HCT116 (cell line): ENCODE measurements around the gene BET1L. TPM values are rescaled to one million over a fixed set of nuclear protein-coding genes. Genes with fewer than 3 reads are reported as not detected.

Experiments used
- ATAC-seq: fragments of 200-7000 bp; cut with Tn5 transposase; 2 replicates; pipeline ENCODE4 v1.9.1; 2020; ENCODE audit warnings: mild to moderate bottlenecking, moderate library complexity
- BruUV-seq: library from RNA; stranded (reverse); fragments of 400-500 nt; replicated peaks from 2 replicates; lab custom pipeline; 2021; lab: Mats Ljungman, UMichigan
- CTCF ChIA-PET: fragments of 300-600 bp; sonication (Branson Sonifier 250); formaldehyde crosslinking; loops from one replicate; lab custom pipeline; 2021; ENCODE audit warnings: antibody characterized with exemption; lab: Charles Lee
- POLR2A ChIA-PET: fragments of 300-600, 350-600 bp; sonication (Branson Sonifier 250); formaldehyde crosslinking; loops from one replicate; lab custom pipeline; 2021; ENCODE audit warnings: antibody characterized with exemption; lab: Charles Lee
- RAD21 ChIA-PET, 2 experiments: fragments of 300-600 bp; sonication (Branson Sonifier 250); formaldehyde crosslinking; loops; one replicate each; lab custom pipeline; 2023; ENCODE audit warnings: low total read pairs in 2 of 2; ENCODE audit not compliant: uncharacterized antibody in 2 of 2, unreplicated experiment in 2 of 2, low non-redundant PET in 1 of 2; lab: Charles Lee
- DNase-seq: peaks from one replicate; pipeline ENCODE4 v3.0.0-alpha.2; 2010; ENCODE audit warnings: low read depth, low spot score
- H2AFZ ChIP-seq: fragments of 200-600 bp; shearing (Covaris generic), sonication (generic); 2 replicates; pipeline ENCODE4 v1.6.1; 2017; ENCODE audit warnings: low read depth, mixed run types, mixed read lengths, antibody characterized with exemption, low read length; ENCODE audit not compliant: poor library complexity, severe bottlenecking
- H3K27ac ChIP-seq: 2 replicates; pipeline ENCODE4 v1.5.1; 2012; ENCODE audit warnings: low read depth, low read length
- H3K27me3 ChIP-seq: fragments of 200-600 bp; sonication (generic); 2 replicates; pipeline ENCODE4 v1.6.1; 2016; ENCODE audit warnings: mixed run types, low read length, mixed read lengths; ENCODE audit not compliant: insufficient read depth
- H3K36me3 ChIP-seq, 2 experiments: fragments of 200-500 bp in 1 of 2; fragments of 200-600 bp in 1 of 2; sonication (Bioruptor generic) in 1 of 2; sonication (generic) in 1 of 2; 2 replicates each; pipeline versions ENCODE4 v1.5.1 to v1.6.1; 2014 to 2016; ENCODE audit warnings: low read length in 2 of 2, inconsistent platforms in 1 of 2, mixed read lengths in 1 of 2, mixed run types in 1 of 2; ENCODE audit not compliant: insufficient read depth in 2 of 2, control insufficient read depth in 1 of 2
- H3K4me1 ChIP-seq, 2 experiments: fragments of 200-600 bp in 1 of 2; sonication (generic) in 1 of 2; 2 replicates each; pipeline versions ENCODE4 v1.5.1 to v1.6.1; 2012 to 2017; ENCODE audit warnings: low read length in 2 of 2, inconsistent platforms in 1 of 2, mild to moderate bottlenecking in 1 of 2, mixed read lengths in 1 of 2, mixed run types in 1 of 2, moderate library complexity in 1 of 2; ENCODE audit not compliant: insufficient read depth in 2 of 2, control insufficient read depth in 1 of 2
- H3K4me2 ChIP-seq: fragments of 200-600 bp; sonication (generic); 2 replicates; pipeline ENCODE4 v1.6.1; 2017; ENCODE audit warnings: mixed run types, low read length, mixed read lengths
- H3K4me3 ChIP-seq, 2 experiments: fragments of 200-600 bp in 1 of 2; sonication (generic) in 1 of 2; replicated peaks in 1 of 2; 2 replicates each; pipeline ENCODE4 v1.5.1; 2011 to 2016; ENCODE audit warnings: low read length in 2 of 2, control low read depth in 1 of 2, low read depth in 1 of 2, mild to moderate bottlenecking in 1 of 2, mixed read lengths in 1 of 2, mixed run types in 1 of 2
- H3K79me2 ChIP-seq: fragments of 200-600 bp; sonication (generic); 2 replicates; pipeline ENCODE4 v1.6.1; 2017; ENCODE audit warnings: mild to moderate bottlenecking, mixed run types, low read length, moderate library complexity, mixed read lengths; ENCODE audit not compliant: insufficient read depth
- H3K9ac ChIP-seq: fragments of 200-600 bp; sonication (generic); 2 replicates; pipeline ENCODE4 v1.6.1; 2016; ENCODE audit warnings: low read length, mixed read lengths
- H3K9me2 ChIP-seq: fragments of 200-600 bp; sonication (generic), shearing (Covaris generic); 2 replicates; pipeline ENCODE4 v1.6.1; 2017; ENCODE audit warnings: mixed run types, mild to moderate bottlenecking, moderate library complexity; ENCODE audit not compliant: insufficient read depth
- H3K9me3 ChIP-seq, 2 experiments: fragments of 200-500 bp in 1 of 2; fragments of 200-600 bp in 1 of 2; sonication (Bioruptor generic) in 1 of 2; sonication (generic) in 1 of 2; 2 replicates each; pipeline ENCODE4 v1.6.1; 2014 to 2017; ENCODE audit warnings: low read length in 2 of 2, mixed read lengths in 2 of 2, inconsistent platforms in 1 of 2, low read depth in 1 of 2, mild to moderate bottlenecking in 1 of 2, mixed run types in 1 of 2, moderate library complexity in 1 of 2; ENCODE audit not compliant: control insufficient read depth in 1 of 2, insufficient read depth in 1 of 2
- H4K20me1 ChIP-seq: fragments of 200-600 bp; sonication (generic), shearing (Covaris generic); 2 replicates; pipeline ENCODE4 v1.6.1; 2017; ENCODE audit warnings: mixed run types, mild to moderate bottlenecking, moderate library complexity; ENCODE audit not compliant: insufficient read depth
- ELF1 ChIP-seq: IDR thresholded peaks from 2 replicates; pipeline ENCODE4 v1.6.1; 2012; ENCODE audit warnings: low read depth, borderline replicate concordance
- FOSL1 ChIP-seq: IDR thresholded peaks from 2 replicates; pipeline ENCODE4 v1.6.1; 2012; ENCODE audit warnings: low read depth
- POLR2A ChIP-seq: IDR thresholded peaks from 2 replicates; pipeline ENCODE4 v1.7.0; 2011; ENCODE audit warnings: borderline replicate concordance; ENCODE audit not compliant: insufficient read depth, insufficient read length; ENCODE audit errors: extremely low read depth
- RAD21 ChIP-seq: IDR thresholded peaks from 2 replicates; pipeline ENCODE4 v1.6.1; 2012; ENCODE audit warnings: low read depth, mild to moderate bottlenecking
- TCF7L2 ChIP-seq: IDR thresholded peaks from 2 replicates; pipeline ENCODE4 v1.7.0; 2011; ENCODE audit warnings: borderline replicate concordance, inconsistent platforms; ENCODE audit not compliant: insufficient read depth, insufficient read length; ENCODE audit errors: extremely low read depth
- ZFX ChIP-seq: fragments of 450-650 bp; IDR thresholded peaks from 2 replicates; pipeline ENCODE4 v1.6.1; 2017
- intact Hi-C: fragments of 100-400 bp; cut with micrococcal nuclease; formaldehyde crosslinking; loops from 2 replicates; pipeline ENCODE4 v1.10.0; 2022
- total RNA-seq: library from RNA; stranded (reverse); gene quantifications from one replicate; pipeline ENCODE4 v1.2.1, GENCODE V29; 2021; ENCODE audit not compliant: unreplicated experiment
- TF ChIP-seq, protein P1 (sequence below), 3 experiments: fragments of 200-600 bp in 1 of 3; sonication (generic) in 1 of 3; IDR thresholded peaks in 2 of 3; conservative IDR thresholded peaks in 1 of 3; 2 replicates each; pipeline ENCODE4 v1.5.1; 2012 to 2017; ENCODE audit warnings: low read depth in 2 of 3, low read length in 2 of 3, antibody characterized with exemption in 1 of 3, borderline replicate concordance in 1 of 3, control low read depth in 1 of 3, mild to moderate bottlenecking in 1 of 3, mixed read lengths in 1 of 3, mixed run types in 1 of 3, moderate library complexity in 1 of 3; ENCODE audit not compliant: insufficient read depth in 1 of 3

Gene BET1L
- total RNA-seq, 1 experiment from 2014 or later: 49.1 TPM

GRCh38 chr11:249062-249461 is 41.9 kb upstream of the BET1L start:
- no peaks in the 10 kb centered on the region for H4K20me1 ChIP-seq
- H3K27ac ChIP-seq: no peak overlapping the region
- H3K36me3 ChIP-seq: peaks cover 66 to 77% of the 10 kb centered on the region in 2 experiments
- no peak overlapping the region for H3K9ac ChIP-seq
- no TSS peak for BruUV-seq
- no peaks in the 10 kb centered on the region for H3K4me1 ChIP-seq
- no peaks in the 10 kb centered on the region for H3K9me3 ChIP-seq
- ChIA-PET RAD21 (no interaction called here), CTCF (no interaction called here), POLR2A (no interaction called here)
- intact Hi-C loops: no loop called here
- no peak overlapping the region for H2AFZ ChIP-seq
- H3K4me2 ChIP-seq: no peak overlapping the region
- no peaks in the 10 kb centered on the region for H3K27me3 ChIP-seq
- TF ChIP-seq POLR2A: no peak
- no peak for TF ChIP-seq FOSL1
- TF ChIP-seq RAD21: no peak
- no peak for TF ChIP-seq ZFX
- TF ChIP-seq, protein P1, sequence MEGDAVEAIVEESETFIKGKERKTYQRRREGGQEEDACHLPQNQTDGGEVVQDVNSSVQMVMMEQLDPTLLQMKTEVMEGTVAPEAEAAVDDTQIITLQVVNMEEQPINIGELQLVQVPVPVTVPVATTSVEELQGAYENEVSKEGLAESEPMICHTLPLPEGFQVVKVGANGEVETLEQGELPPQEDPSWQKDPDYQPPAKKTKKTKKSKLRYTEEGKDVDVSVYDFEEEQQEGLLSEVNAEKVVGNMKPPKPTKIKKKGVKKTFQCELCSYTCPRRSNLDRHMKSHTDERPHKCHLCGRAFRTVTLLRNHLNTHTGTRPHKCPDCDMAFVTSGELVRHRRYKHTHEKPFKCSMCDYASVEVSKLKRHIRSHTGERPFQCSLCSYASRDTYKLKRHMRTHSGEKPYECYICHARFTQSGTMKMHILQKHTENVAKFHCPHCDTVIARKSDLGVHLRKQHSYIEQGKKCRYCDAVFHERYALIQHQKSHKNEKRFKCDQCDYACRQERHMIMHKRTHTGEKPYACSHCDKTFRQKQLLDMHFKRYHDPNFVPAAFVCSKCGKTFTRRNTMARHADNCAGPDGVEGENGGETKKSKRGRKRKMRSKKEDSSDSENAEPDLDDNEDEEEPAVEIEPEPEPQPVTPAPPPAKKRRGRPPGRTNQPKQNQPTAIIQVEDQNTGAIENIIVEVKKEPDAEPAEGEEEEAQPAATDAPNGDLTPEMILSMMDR (IDR thresholded peaks at IDR 0.05 in 2 of 3, conservative IDR thresholded peaks at IDR 0.05 in 1 of 3; ENCODE audit: borderline replicate concordance in 1 of 3, insufficient read depth in 1 of 3, low read depth in 2 of 3, low read length in 2 of 3): no peak
- no peaks in the 10 kb centered on the region for H3K9me2 ChIP-seq
- ATAC-seq (no peak), DNase-seq (no peak)
- H3K4me3 ChIP-seq: no peak overlapping the region
- H3K79me2 ChIP-seq: peaks cover 9% of the 10 kb centered on the region; the same call in 1 of the 2 replicates

DNA sequence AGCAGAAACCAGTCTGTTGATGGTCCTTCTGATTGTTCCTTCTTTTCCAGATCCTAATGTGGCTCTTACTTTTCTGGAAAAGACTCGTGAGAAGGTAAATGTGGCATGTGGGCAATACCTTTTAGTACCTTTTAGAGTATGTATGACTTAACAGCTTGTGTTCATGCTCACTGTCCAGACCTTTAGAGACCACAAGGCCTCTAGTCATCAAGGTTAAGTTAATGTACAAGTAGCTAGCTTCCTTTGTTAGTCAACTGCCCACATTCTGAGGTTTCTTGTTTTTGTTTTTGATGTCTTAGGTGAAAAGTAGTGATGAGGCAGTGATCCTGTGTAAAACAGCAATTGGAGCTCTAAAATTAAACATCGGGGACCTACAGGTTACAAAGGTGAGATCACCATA is 37.2 kb upstream of the BET1L start:
- no peaks in the 10 kb centered on the region for H3K9me2 ChIP-seq
- H3K4me1 ChIP-seq: no peaks in the 10 kb centered on the region
- intact Hi-C loops: no loop called here
- CTCF ChIA-PET: no interaction called here
- no peaks in the 10 kb centered on the region for H3K27me3 ChIP-seq
- H3K36me3 ChIP-seq: peaks cover 66 to 84% of the 10 kb centered on the region in 2 experiments
- ATAC-seq: no peak
- no peak overlapping the region for H3K27ac ChIP-seq
- H3K4me3 ChIP-seq: no peak overlapping the region
- peaks cover 53% of the 10 kb centered on the region for H3K79me2 ChIP-seq
- H3K9me3 ChIP-seq: no peaks in the 10 kb centered on the region
- no peak for TF ChIP-seq ELF1
- TF ChIP-seq TCF7L2: no peak
- H2AFZ ChIP-seq: no peak overlapping the region
- POLR2A ChIA-PET: no interaction called here
- DNase-seq: no peak
- RAD21 ChIA-PET: no interaction called here
- H3K9ac ChIP-seq: no peak overlapping the region
- H3K4me2 ChIP-seq: no peak overlapping the region
- BruUV-seq: no TSS peak
- 0 out of 2 replicates have a peak, but pooled peaks cover 5% of the 10 kb centered on the region for H4K20me1 ChIP-seq
